ENCODE data around the gene COG2. TPM values are rescaled to one million over a fixed set of nuclear protein-coding genes. Genes with fewer than 3 reads are reported as not detected.

COG2 gene
- total and polyA plus RNA-seq, 2 of the 13 experiments (the other 11 are each of a cell fraction or from before 2014, with no cell fraction given) = 16.8 to 36.3 TPM

DNA sequence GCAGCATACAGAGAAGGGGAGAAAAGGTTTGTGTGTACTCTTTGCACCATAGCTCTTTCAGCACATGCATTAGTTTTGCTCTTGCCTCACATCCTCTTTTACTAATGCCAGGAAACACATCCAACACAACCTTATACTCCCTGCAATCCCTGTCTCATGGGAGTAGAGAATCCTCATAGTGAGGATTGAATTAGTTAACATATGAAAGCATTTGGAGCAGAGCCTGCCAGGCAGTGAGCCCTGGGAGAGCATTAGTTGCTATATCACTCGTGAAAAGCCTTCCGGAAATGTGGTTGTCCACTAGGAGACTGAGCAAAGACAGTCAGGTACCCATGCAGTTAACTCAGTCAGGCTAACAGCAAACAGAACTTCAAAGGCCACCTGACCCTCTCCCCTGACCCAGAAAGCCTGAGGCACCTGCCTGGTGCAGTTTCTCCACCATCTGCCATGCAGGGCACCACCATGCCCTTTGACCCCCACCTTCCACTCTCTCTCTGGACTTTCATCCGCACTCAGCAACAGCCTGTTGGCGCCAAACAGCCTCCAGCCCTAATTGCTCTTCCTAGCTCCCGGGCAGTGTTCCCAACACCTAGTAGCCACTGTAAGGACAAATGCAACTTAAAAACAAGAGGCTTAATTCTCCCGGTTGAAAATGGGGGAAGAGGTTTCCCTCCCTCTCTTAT is 86.6 kb downstream of the COG2 start (continued):
- TF ChIP-seq PATZ1 (CRISPR knock-in tag; IDR thresholded peaks at IDR 0.05) (peak; percentile 84), ZNF790 (CRISPR knock-in tag; IDR thresholded peaks at IDR 0.05; ENCODE audit: borderline replicate concordance) (peak; percentile 29; the same call in 1 of the 2 replicates), ZNF737 (CRISPR knock-in tag; IDR thresholded peaks at IDR 0.05; ENCODE audit: borderline replicate concordance) (no peak), GATA4 (IDR thresholded peaks at IDR 0.05; ENCODE audit: borderline replicate concordance, low read depth) (0 out of 2 replicates have a peak, but pooled peaks have one; percentile 52), JUND (CRISPR knock-in tag; IDR thresholded peaks at IDR 0.05) (peak; percentile 54), HNRNPK (IDR thresholded peaks at IDR 0.05; ENCODE audit: low read depth, low read length, poor library complexity, severe bottlenecking) (no peak), ZBTB37 (CRISPR knock-in tag; IDR thresholded peaks at IDR 0.05) (peak; percentile 99), NR0B2 (CRISPR knock-in tag; IDR thresholded peaks at IDR 0.05) (0 out of 2 replicates have a peak, but pooled peaks have one; percentile 38), CEBPB (IDR thresholded peaks at IDR 0.05; ENCODE audit: borderline replicate concordance, low read depth, low read length) (peak; percentile 57; the same call in 1 of the 2 replicates), ADNP (CRISPR knock-in tag; IDR thresholded peaks at IDR 0.05) (no peak), ZNF10 (CRISPR knock-in tag; IDR thresholded peaks at IDR 0.05; ENCODE audit: borderline replicate concordance, low read depth) (no peak), FOSL2 (CRISPR knock-in tag; IDR thresholded peaks at IDR 0.05) (peak; percentile 83), ZBTB39 (CRISPR knock-in tag; IDR thresholded peaks at IDR 0.05) (peak; percentile 87), ZNF570 (CRISPR knock-in tag; IDR thresholded peaks at IDR 0.05; ENCODE audit: borderline replicate concordance) (no peak), ZBTB34 (CRISPR knock-in tag; IDR thresholded peaks at IDR 0.05) (peak; percentile 100), REPIN1 (CRISPR knock-in tag; IDR thresholded peaks at IDR 0.05; ENCODE audit: borderline replicate concordance, low read depth) (peak; percentile 91; the same call in 1 of the 2 replicates), ZC3H4 (CRISPR knock-in tag; IDR thresholded peaks at IDR 0.05; ENCODE audit: borderline replicate concordance) (no peak), ZNF841 (CRISPR knock-in tag; IDR thresholded peaks at IDR 0.05; ENCODE audit: borderline replicate concordance) (no peak)
- TF ChIP-seq, protein P1, sequence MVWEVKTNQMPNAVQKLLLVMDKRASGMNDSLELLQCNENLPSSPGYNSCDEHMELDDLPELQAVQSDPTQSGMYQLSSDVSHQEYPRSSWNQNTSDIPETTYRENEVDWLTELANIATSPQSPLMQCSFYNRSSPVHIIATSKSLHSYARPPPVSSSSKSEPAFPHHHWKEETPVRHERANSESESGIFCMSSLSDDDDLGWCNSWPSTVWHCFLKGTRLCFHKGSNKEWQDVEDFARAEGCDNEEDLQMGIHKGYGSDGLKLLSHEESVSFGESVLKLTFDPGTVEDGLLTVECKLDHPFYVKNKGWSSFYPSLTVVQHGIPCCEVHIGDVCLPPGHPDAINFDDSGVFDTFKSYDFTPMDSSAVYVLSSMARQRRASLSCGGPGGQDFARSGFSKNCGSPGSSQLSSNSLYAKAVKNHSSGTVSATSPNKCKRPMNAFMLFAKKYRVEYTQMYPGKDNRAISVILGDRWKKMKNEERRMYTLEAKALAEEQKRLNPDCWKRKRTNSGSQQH (CRISPR knock-in tag; IDR thresholded peaks at IDR 0.05; ENCODE audit: low read depth) = 0 out of 2 replicates have a peak, but pooled peaks have one; percentile 22
